Vagina (tissue), 2 donors: ENCODE results near the gene KIF2C.

ENCODE experiments used
- POLR2A ChIP-seq, 2 donors: fragments of 450-650 bp; IDR thresholded peaks; one replicate each; pipeline ENCODE4 v1.6.1; 2017; ENCODE audit warnings: antibody characterized with exemption in 2 of 2, mild to moderate bottlenecking in 2 of 2, moderate library complexity in 2 of 2
- TF ChIP-seq, protein P1 (sequence below), 3 experiments: fragments of 450-650 bp in 2 of 3; fragments of 200-600 bp in 1 of 3; sonication (generic) in 1 of 3; IDR thresholded peaks; one replicate each; pipeline ENCODE4 v1.5.1; 2017 to 2019; ENCODE audit warnings: antibody characterized with exemption in 3 of 3, mild to moderate bottlenecking in 2 of 3, moderate library complexity in 2 of 3

DNA sequence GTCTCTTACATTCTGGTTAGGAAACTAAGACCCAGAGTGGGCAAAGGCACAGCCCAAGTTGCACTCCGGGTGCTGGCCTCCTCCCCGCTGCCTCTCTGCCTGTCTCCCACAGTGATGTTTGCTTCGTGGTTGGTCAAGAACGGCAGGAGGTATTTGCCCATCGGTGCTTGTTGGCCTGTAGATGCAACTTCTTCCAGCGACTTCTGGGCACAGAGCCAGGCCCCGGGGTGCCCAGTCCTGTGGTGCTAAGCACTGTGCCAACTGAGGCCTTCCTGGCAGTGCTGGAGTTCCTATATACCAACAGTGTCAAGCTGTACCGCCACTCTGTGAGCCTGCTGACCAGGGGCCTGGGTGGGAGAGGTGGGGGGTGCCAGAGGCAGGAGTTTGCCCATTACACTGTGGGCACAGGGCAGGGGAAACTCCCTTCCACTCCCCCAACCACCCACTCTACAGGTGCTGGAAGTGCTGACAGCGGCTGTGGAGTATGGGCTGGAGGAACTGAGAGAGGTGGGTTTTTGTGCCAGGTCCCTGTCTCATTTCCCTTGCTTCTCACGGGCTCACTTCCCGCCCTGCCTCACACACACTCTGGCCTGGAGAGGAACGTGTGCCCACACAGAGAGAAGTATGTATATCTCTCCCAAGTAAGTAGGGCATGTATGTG lies 70.6 kb downstream of the KIF2C start:
- no peak for TF ChIP-seq POLR2A (IDR thresholded peaks at IDR 0.05)
- TF ChIP-seq, protein P1, sequence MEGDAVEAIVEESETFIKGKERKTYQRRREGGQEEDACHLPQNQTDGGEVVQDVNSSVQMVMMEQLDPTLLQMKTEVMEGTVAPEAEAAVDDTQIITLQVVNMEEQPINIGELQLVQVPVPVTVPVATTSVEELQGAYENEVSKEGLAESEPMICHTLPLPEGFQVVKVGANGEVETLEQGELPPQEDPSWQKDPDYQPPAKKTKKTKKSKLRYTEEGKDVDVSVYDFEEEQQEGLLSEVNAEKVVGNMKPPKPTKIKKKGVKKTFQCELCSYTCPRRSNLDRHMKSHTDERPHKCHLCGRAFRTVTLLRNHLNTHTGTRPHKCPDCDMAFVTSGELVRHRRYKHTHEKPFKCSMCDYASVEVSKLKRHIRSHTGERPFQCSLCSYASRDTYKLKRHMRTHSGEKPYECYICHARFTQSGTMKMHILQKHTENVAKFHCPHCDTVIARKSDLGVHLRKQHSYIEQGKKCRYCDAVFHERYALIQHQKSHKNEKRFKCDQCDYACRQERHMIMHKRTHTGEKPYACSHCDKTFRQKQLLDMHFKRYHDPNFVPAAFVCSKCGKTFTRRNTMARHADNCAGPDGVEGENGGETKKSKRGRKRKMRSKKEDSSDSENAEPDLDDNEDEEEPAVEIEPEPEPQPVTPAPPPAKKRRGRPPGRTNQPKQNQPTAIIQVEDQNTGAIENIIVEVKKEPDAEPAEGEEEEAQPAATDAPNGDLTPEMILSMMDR (IDR thresholded peaks at IDR 0.05), result no peak
